ENCODE measurements around the gene PDE1A.

DNA sequence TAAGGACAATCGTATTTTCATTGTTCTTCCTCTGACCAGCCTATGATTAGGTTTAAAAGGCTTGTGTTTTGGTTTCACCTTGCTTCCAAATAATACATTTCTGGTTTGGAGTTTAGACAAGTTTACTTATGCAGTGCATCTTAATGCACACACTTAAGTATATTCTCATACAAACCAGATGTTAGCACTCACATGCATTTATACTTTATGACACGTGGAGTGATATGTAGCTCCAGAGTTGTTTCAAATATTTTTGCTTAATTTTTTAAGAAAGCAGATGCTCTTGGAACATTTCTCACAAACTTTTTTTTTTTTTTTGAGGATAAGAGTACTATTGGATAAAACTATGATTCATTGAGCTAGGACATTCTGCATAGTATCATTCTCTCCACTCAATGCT lies 109.9 kb downstream of the PDE1A start:
- no peak for TF ChIP-seq POLR2AphosphoS5 (IDR thresholded peaks at IDR 0.05; ENCODE audit: low read depth, low read length)
- TF ChIP-seq TAF1 (IDR thresholded peaks at IDR 0.05; ENCODE audit: borderline replicate concordance, insufficient read depth, low read length): no peak
- TF ChIP-seq SIN3A (IDR thresholded peaks at IDR 0.05; ENCODE audit: borderline replicate concordance, insufficient read depth, low read length): no peak
- TF ChIP-seq, protein P1, sequence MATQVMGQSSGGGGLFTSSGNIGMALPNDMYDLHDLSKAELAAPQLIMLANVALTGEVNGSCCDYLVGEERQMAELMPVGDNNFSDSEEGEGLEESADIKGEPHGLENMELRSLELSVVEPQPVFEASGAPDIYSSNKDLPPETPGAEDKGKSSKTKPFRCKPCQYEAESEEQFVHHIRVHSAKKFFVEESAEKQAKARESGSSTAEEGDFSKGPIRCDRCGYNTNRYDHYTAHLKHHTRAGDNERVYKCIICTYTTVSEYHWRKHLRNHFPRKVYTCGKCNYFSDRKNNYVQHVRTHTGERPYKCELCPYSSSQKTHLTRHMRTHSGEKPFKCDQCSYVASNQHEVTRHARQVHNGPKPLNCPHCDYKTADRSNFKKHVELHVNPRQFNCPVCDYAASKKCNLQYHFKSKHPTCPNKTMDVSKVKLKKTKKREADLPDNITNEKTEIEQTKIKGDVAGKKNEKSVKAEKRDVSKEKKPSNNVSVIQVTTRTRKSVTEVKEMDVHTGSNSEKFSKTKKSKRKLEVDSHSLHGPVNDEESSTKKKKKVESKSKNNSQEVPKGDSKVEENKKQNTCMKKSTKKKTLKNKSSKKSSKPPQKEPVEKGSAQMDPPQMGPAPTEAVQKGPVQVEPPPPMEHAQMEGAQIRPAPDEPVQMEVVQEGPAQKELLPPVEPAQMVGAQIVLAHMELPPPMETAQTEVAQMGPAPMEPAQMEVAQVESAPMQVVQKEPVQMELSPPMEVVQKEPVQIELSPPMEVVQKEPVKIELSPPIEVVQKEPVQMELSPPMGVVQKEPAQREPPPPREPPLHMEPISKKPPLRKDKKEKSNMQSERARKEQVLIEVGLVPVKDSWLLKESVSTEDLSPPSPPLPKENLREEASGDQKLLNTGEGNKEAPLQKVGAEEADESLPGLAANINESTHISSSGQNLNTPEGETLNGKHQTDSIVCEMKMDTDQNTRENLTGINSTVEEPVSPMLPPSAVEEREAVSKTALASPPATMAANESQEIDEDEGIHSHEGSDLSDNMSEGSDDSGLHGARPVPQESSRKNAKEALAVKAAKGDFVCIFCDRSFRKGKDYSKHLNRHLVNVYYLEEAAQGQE (IDR thresholded peaks at IDR 0.05; ENCODE audit: insufficient read depth in 1 of 2, low read depth in 2 of 2, low read length in 2 of 2): no peak
